DND-41 (cell line): ENCODE data around the gene BFSP2.

ENCODE experiments used
- ATAC-seq: fragments of 200-7000 bp; cut with Tn5 transposase; 3 replicates; pipeline ENCODE4 v1.9.1; 2021; ENCODE audit warnings: low read depth; ENCODE audit not compliant: insufficient read depth
- DNase-seq: peaks from one replicate; pipeline ENCODE4 v3.0.0-alpha.2; 2020
- H2AFZ ChIP-seq: 2 replicates; pipeline ENCODE4 v1.6.0; 2012; ENCODE audit warnings: low read depth, low read length
- H3K27ac ChIP-seq: 2 replicates; pipeline ENCODE4 v1.5.1; 2012; ENCODE audit warnings: low read length, inconsistent platforms
- H3K27me3 ChIP-seq: fragments of 200-600 bp; sonication (generic); 2 replicates; pipeline ENCODE4 v1.6.0; 2012; ENCODE audit warnings: low read length, mild to moderate bottlenecking, inconsistent platforms; ENCODE audit not compliant: insufficient read depth, poor library complexity
- H3K36me3 ChIP-seq: 2 replicates; pipeline ENCODE4 v1.5.1; 2012; ENCODE audit warnings: low read length, inconsistent platforms; ENCODE audit not compliant: insufficient read depth
- H3K4me1 ChIP-seq: 2 replicates; pipeline ENCODE4 v1.5.1; 2012; ENCODE audit warnings: mild to moderate bottlenecking, low read length; ENCODE audit not compliant: insufficient read depth
- H3K4me2 ChIP-seq: 2 replicates; pipeline ENCODE4 v1.6.0; 2012; ENCODE audit warnings: mild to moderate bottlenecking, moderate library complexity, low read length, inconsistent platforms; ENCODE audit not compliant: insufficient read depth
- H3K4me3 ChIP-seq, 2 experiments: fragments of 200-600 bp in 1 of 2; shearing (Covaris generic) in 1 of 2; 2 replicates each; pipeline ENCODE4 v1.5.1; 2012 to 2016; ENCODE audit warnings: inconsistent platforms in 2 of 2, low read length in 2 of 2, mild to moderate bottlenecking in 2 of 2, low read depth in 1 of 2, moderate library complexity in 1 of 2
- H3K79me2 ChIP-seq: 2 replicates; pipeline ENCODE4 v1.6.0; 2012; ENCODE audit warnings: low read length, inconsistent platforms; ENCODE audit not compliant: insufficient read depth
- H3K9ac ChIP-seq: 2 replicates; pipeline ENCODE4 v1.6.0; 2012; ENCODE audit warnings: low read depth, mild to moderate bottlenecking, inconsistent platforms, low read length, moderate library complexity
- H3K9me3 ChIP-seq: 2 replicates; pipeline ENCODE4 v1.5.1; 2012; ENCODE audit warnings: low read length, moderate library complexity, mild to moderate bottlenecking, inconsistent platforms; ENCODE audit not compliant: insufficient read depth, severe bottlenecking
- H4K20me1 ChIP-seq: 2 replicates; pipeline ENCODE4 v1.6.0; 2012; ENCODE audit warnings: low read length; ENCODE audit not compliant: insufficient read depth
- CTCF ChIP-seq: IDR thresholded peaks from 2 replicates; pipeline ENCODE4 v1.5.1; 2012; ENCODE audit warnings: borderline replicate concordance, low read length, moderate library complexity, mild to moderate bottlenecking; ENCODE audit not compliant: poor library complexity, severe bottlenecking; ENCODE audit errors: extremely low read depth
- EZH2 ChIP-seq: IDR thresholded peaks from 3 replicates; pipeline ENCODE4 v1.6.1; 2012; ENCODE audit warnings: borderline replicate concordance, low read depth, mild to moderate bottlenecking, moderate library complexity, low read length, inconsistent platforms; ENCODE audit not compliant: severe bottlenecking

BFSP2 gene

GRCh38 chr3:133474251-133474801 lies 74.5 kb downstream of the BFSP2 start:
- Histone ChIP-seq H3K9me3 (no peaks in the 10 kb centered on the region), H3K36me3 (no peaks in the 10 kb centered on the region), H3K4me3 (no peak overlapping the region), H3K27me3 (no peaks in the 10 kb centered on the region), H3K4me2 (no peak overlapping the region), H3K27ac (no peak overlapping the region), H2AFZ (no peak overlapping the region), H4K20me1 (no peaks in the 10 kb centered on the region), H3K4me1 (no peaks in the 10 kb centered on the region), H3K79me2 (no peaks in the 10 kb centered on the region), H3K9ac (no peak overlapping the region)
- ATAC-seq (no peak), DNase-seq (no peak)
- TF ChIP-seq CTCF (no peak), EZH2 (no peak)

GRCh38 chr3:133474817-133475216 lies 75.0 kb downstream of the BFSP2 start:
- Histone ChIP-seq H3K4me1 (no peaks in the 10 kb centered on the region), H3K4me2 (no peak overlapping the region), H3K79me2 (no peaks in the 10 kb centered on the region), H3K9ac (no peak overlapping the region), H3K9me3 (no peaks in the 10 kb centered on the region), H3K27me3 (no peaks in the 10 kb centered on the region), H4K20me1 (no peaks in the 10 kb centered on the region), H3K4me3 (no peak overlapping the region), H2AFZ (no peak overlapping the region), H3K36me3 (no peaks in the 10 kb centered on the region), H3K27ac (no peak overlapping the region)
- ATAC-seq (no peak), DNase-seq (no peak)
- TF ChIP-seq EZH2 = no peak
- no peak for TF ChIP-seq CTCF

- Histone ChIP-seq H3K27ac (no peak overlapping the region), H2AFZ (no peak overlapping the region), H3K79me2 (no peaks in the 10 kb centered on the region), H3K9me3 (no peaks in the 10 kb centered on the region), H3K27me3 (no peaks in the 10 kb centered on the region), H4K20me1 (no peaks in the 10 kb centered on the region), H3K9ac (no peak overlapping the region), H3K4me3 (no peak overlapping the region), H3K4me2 (no peak overlapping the region), H3K4me1 (no peaks in the 10 kb centered on the region), H3K36me3 (no peaks in the 10 kb centered on the region)
- no peak for ATAC-seq
- no peak for DNase-seq
- TF ChIP-seq EZH2 = no peak
- TF ChIP-seq CTCF = no peak
Measured at GRCh38 chr3:133475245-133476010, 75.6 kb downstream of the BFSP2 start.
